Stimulated activated CD4-positive, alpha-beta T cell treated with anti-CD3 and anti-CD28 coated beads, Interleukin-15, amount 100 ng/mL, for 48 hours (primary cell): ENCODE measurements around the gene ZMAT3.
A peak's percentile ranks its signal among the peaks of the same experiment; 100 is the strongest.

Source experiments
- DNase-seq, 2 donors: peaks; one replicate each; pipeline ENCODE4 v3.0.0-alpha.2; 2020; ENCODE audit warnings: low read depth in 2 of 2

The ZMAT3 gene

DNA sequence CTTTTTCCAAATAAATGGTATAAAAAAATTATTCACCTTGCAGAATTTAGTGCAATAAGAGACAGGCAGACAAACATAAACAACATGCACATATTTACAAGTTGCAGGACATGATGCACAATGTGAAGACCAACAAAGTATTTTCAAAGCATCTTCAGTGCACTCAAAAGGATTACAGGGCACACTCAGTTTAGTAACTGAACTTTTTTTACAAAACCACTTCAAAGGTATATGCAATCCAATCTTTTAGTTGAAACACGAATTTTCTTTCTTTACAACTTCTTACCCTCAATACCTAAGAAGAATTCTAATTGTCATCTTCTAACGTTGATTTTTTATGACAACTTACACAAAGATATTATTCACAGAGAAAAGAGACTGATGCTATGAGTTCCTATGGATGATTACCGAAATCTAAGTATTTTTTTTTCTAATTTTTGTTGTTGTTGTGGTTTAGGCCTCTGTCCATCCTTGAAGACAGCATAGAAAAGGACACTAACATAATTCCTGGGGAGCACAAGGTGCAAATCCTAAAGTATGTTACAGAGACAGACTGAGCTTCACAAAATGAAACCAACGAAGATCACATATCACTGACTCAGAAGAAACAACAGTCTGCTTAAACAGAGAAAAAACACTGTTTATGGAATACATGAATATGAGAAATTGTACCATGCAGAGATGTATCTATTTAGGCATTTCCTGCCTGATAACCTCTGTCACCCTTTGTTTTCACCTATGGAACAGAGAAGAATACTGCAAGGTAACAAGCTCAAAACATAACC is 50.3 kb downstream of the ZMAT3 start:
- DNase-seq = no peak

DNA sequence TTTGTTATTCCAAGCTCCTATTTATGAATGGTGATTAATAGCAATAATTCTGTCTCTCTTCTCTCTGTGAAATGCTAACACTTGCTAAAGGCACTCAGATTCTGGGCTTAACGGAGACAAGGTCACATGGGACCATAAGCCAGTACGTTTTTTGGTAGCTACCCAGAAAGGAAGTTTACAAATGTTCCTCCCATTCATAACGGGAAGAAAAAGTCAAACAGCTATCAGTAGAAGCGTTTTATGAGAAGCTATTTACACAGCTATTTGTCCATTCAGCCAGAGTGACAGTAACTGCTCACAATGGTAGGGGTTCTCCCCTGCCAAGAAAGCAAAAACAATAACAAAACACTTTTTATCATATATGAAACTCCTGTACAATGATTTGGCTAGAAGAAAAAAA is 51.5 kb downstream of the ZMAT3 start:
- DNase-seq = no peak

DNA sequence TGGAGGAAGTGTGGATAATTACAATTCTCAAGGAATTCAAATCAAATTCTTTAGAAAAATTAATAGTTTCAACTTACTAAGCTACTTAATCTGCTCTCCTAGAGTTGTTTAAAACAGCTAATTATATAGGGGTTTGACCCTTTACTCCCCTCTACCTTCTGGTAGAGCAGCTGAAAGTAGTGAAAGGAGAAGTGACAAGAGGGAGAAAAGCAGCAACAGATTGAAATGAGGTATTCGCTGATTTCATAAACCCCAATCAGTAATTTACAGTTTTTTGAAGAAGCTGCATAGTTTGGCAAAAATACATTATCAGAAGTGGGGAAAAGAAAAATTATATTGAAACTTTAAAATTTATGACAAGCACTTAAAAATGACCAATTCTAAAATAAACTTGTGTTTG is 52.8 kb downstream of the ZMAT3 start:
- no peak for DNase-seq

DNA sequence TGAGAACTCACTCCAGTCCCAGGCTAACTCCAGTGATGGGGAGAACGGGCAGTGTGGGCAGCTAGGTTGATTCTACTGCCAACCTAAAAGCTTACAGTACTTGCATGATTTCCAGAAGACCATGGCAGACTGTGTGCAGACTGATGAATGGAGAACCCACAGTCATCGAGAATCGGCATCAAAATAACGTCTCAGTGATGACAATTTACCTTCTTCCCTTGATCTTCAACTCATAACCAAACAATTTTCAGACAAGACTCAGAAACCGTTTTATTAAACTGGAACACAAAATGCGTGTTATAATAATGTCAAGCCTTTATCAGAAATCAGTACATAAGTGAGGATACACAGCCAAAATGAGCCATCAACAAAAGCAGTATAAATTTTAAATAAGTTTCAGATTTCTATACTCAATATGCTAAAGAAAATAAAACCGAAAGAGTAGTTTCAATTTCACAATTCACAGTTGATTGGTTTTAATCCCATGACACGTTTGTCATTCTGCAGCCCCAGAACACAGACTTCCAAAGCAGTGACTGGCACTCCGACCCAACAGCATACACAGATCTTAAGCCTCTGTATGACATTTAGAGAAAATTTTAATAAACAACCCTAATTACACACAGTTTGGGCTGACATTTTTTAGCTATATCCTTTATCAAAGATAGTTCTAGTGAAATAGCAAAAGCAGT is 54.5 kb downstream of the ZMAT3 start:
- no peak for DNase-seq

DNA sequence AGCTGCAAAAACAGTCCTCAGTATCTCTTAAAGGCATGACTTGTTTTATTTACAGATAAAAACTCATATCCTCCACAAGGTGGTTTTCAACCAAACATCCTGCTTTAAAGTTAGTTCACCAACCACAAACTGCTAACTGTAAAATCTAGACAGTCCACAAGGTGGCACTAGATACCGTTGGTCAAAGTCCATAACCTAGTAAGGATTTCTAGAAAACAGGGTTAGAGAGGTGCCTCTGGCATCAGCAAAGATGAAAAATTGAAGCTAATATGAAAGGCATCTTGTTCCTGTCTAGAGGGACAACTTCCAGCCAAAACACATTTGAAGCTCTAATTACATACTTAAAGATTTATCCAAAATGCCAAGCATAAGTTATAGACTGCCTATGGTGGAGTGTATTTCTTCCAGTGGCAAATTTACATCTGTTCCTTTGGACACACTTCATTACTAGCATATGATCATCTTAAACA is 56.0 kb downstream of the ZMAT3 start:
- DNase-seq = peak; percentile 24 to 56

DNA sequence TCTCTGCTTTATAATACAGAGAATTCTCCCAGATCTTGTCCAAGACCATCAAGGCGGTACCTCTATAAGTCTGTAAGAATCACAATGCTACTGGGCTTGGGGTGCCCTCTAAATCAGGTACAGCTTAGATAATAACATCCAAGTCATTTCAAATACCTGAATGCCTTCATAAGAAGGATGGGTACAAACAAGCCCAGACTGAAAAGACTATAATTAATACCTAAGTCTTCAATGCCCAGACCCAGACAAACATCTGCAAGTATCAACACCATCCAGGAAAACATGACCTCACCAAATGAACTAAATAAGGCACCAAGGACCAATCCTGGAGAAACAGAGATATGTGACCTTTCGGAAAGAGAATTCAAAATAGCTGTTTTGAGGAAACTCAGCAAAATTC is 65.9 kb downstream of the ZMAT3 start:
- DNase-seq = no peak

DNA sequence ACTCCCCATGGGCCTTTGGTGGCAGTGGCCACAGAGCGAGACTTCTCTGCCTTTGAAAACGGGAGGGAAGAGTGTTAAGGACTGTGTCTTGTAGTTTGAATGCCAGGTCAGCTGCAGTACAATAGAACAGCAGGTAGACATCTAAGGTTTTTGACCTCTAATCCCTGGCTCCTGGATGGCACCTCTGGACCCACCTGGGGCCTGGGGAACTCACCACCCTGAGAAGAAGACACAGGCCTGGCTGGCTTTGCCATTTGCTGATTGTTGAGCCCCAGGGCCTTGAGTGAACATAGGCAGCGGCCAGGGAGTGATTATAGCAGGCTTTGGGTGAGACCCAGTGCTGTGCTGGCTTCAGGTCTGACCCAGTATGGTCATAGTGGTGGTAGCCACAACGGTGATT is 66.4 kb downstream of the ZMAT3 start:
- DNase-seq = no peak

DNA sequence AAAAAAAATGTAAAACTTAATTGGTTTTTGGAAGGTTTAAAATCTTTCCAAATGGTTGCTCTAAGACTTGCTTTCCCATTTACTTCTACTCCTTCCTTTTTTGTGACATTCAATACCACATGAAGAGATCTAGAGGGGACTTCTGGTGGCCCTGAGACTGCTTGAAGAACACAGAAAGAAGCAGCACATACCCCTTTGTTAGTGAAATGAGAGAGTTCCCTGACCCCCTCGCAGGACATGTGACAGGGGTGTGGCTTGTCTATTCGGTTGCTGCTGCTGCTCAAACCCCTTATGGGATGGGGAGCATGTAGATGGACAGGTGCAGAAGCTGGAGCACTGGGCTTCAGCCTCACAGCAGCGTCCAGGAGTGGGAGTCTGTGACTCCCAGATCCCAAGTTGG is 71.0 kb downstream of the ZMAT3 start:
- DNase-seq = no peak

DNA sequence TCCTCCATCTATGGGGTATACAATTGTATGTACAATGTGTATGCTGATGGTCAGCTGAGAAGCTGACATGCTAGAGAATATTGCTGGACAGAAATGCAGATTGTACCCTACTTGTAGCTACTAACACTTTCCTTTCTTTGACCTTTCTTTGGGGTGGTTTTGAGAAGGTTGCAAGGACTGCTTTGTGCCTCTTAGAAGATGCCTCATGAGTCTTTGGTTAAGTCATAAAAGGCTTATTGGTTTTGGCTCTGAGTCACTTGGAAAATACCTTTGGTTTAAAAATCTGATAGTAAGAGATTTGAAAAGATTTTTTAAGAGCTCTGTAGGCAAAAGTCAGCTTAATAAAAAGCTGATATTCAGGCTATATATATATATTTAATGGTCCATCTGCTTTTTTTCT is 71.5 kb downstream of the ZMAT3 start:
- no peak for DNase-seq

DNA sequence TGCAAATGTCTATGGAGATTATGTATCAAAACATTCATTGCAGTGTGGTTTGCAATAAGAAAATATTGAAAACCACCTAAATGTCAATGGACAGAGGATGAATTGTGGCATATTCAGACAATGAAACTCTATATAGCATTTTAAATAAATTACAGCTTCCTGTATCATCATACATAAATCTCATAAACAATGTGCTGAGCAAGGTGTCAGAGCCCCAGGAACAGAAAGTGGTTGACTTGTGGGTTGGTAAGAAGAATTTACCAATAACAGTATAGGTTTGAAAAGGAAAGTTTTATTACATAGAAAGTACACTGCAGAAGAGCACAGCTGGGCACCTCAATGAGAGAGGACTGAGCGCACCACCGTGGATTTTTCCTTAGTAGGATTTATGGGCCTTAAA is 75.2 kb downstream of the ZMAT3 start:
- DNase-seq = no peak

DNA sequence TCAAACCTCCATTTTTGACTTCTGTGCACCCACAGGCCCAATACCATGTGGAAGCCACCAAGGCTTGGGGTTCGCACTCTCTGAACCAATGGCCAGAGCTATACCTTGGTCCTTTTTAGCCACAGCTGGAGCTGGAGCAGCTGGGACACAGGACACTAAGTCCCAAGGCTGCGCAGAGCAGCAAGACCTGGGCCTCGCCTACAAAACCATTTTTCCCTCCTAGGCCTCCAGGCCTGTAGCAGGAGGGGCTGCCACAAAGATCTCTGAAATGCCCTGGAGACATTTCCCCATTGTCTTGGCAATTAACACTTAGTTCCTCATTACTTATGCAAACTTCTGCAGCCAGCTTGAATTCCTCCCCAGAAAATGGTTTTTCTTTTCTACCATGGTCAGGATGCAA is 81.3 kb downstream of the ZMAT3 start:
- no peak for DNase-seq

DNA sequence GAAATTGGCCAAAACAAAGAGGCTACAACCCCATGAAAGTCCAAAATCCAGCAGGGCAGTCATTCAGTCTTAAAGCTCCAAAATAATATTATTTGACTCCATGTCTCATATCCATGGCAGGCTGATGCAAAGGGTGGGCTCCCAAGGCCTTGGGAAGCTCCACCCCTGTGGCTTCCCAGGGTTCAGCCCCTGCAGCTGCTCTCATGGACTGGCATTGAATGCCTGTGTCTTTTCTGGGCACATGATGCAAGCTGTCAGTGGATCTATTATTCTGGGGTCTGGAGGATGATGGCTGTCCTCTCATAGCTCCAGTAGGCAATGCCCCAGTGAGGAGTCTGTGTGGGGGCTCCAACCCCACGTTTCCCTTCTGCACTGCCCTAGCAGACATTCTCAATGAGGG is 81.8 kb downstream of the ZMAT3 start:
- DNase-seq = no peak

DNA sequence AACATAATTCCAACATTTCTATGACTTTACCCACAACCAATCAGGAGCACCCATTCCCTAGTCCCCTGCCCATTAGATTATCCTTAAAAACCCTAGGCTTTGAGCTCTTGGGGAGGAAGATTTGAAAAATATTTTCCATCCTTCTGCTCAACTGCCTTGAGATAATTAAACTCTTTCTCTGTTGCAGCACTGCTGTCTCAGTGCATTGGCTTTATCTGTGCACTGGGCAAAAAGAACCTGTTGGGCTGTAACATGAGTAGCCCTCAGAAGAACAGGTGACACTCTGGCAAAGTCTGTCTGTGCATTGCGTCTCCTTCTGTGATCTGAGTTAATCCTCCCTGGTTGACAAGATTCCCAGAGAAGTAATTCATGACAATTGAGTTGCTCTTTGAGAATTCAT is 83.9 kb downstream of the ZMAT3 start:
- no peak for DNase-seq

DNA sequence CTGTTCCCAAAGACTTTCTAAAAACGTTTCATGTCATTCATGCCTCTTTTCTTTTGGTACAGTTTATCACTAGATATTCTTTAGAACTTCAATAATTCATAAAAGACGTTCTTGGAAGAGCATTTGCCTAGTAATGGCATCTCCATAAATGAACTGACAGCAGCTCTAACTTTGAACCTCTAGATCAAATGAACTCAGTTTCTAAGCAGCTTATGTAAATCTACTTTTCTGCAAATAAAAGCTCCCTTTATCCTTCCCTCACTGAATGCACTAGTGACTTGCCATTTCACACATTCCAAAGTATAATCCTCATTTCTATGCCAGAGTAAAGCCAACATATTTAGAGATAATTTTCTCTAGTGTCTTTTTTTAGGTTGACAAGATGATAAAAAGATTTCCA is 85.2 kb downstream of the ZMAT3 start:
- no peak for DNase-seq

DNA sequence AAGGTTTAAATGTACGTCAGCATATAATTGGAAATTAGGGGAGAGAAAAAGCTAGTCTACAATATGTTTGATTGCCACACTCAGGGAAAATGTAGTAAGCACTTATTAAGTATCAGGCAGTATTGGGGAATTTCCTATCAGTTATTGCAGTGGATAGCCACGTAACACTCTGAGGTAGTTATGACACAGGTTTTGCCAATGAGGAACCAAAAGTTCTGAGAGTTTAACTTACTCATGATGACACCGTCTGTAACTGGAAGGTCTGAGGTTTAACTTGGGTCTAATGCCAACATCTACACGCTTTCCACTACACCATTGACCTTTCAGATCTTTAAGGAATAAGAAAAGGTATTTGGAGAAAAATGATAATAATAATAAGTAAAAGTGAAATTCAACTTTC is 89.5 kb downstream of the ZMAT3 start:
- DNase-seq = no peak

DNA sequence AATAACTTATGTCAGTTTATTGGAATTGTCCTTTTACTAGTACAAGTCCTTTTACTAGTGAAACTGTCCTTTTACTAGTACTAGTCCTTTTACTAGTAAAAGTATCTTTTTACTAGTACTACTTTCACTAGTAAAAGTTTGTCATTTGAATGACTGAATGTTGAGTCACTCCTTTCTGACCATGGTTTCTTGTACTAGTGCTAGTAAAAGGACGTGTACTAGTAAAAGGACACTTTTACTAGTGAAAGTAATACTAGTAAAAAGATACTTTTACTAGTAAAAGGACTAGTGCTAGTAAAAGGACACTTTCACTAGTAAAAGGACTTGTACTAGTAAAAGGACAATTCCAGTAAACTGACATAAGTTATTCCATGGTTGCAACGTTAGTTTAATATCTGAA is 96.3 kb downstream of the ZMAT3 start:
- no peak for DNase-seq

DNA sequence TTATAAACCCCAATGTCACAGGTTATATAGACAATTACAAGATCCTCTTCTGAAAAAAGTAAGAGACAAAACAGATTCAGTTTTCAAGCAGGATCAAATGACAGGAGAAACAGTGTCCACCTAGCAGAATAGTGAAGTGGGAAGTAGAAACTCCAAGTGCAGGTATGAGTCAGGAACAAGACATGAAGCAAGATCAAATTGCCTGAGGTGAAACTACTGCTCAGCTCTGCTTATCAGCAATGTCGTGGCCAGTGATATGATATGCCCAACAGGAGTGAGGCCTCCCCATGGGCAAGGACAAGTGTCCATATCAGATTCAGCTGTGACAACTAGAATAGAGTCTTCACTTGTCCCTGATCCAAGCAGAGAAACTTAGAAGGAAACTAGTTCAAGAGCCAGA is 100.0 kb downstream of the ZMAT3 start:
- no peak for DNase-seq

DNA sequence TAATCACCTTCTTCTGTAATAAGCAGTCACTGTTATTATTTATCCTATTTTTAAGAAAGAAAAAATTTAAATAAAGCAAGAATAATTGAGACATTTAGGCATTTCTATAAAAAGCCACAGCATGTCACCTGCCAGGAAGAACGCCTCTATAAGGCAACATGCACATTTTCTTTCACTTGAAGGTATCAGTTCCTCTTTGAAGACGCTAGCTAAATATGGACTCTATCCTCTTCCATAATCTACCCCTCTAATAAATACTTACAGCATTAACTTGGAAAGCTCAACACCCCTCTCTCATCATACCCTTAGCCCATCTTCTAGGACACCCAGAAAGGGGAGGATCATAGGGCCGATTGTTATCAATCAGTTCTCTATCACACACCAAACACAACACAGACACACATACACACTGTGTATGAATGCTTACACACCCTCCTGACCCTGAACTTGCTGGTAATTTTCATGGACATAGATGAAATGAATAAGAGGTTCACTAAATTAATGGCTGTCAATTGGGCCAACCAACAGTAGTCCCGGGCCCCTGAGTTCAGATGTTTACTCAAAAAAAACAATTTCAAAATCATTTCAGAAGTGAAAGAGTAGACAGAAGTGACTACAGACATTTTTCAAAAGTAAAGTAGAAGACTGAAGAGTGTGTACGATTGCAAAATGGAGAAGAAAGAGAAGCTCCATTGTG is 102.5 kb downstream of the ZMAT3 start:
- no peak for DNase-seq
